Bronchial epithelial cell (primary cell): ENCODE results near the gene ZBTB12. TPM values are rescaled to one million over a fixed set of nuclear protein-coding genes. Genes with fewer than 3 reads are reported as not detected.
"Not testable (repeated sequence)": the region's sequence is repeated elsewhere in the genome, so short reads cannot be mapped to it uniquely, and the experiment has no call there.

Experiments used
- DNase-seq: peaks from one replicate; pipeline ENCODE4 v3.0.0-alpha.2; 2010; ENCODE audit warnings: low read depth
- FAIRE-seq: peaks from 2 replicates; lab custom pipeline; 2011; peaks lifted over from hg19 to GRCh38; lab: Jason Lieb, UNC
- H3K27me3 ChIP-seq: 2 replicates; pipeline ENCODE4 v1.5.1; 2011; ENCODE audit warnings: low read length; ENCODE audit not compliant: control insufficient read depth, insufficient read depth
- H3K36me3 ChIP-seq: 2 replicates; pipeline ENCODE4 v1.5.1; 2011; ENCODE audit warnings: low read length; ENCODE audit not compliant: control insufficient read depth, insufficient read depth
- H3K4me3 ChIP-seq: 2 replicates; pipeline ENCODE4 v1.5.1; 2011; ENCODE audit warnings: mild to moderate bottlenecking, low read depth, low read length, control low read depth
- CTCF ChIP-seq: IDR thresholded peaks from 2 replicates; pipeline ENCODE4 v1.5.1; 2011; ENCODE audit warnings: mild to moderate bottlenecking, moderate library complexity, low read length, control low read depth, inconsistent platforms; ENCODE audit not compliant: insufficient read depth, severe bottlenecking
- total RNA-seq: library from RNA; depleted of rRNA; stranded (reverse); fragments of >200 nt; gene quantifications from 2 replicates; pipeline ENCODE4 v1.2.1, GENCODE V29; 2014

ZBTB12 gene
- total RNA-seq, 1 donor from 2014 or later = 1.3 TPM

- FAIRE-seq (no peak), DNase-seq (no peak)
- H3K4me3 ChIP-seq = no peak overlapping the region
- no peaks in the 10 kb centered on the region for H3K27me3 ChIP-seq
- peaks cover 13% of the 10 kb centered on the region for H3K36me3 ChIP-seq
- TF ChIP-seq CTCF = no peak
Measured at GRCh38 chr6:31859923-31860322, 42.0 kb downstream of the ZBTB12 start.

GRCh38 chr6:31858707-31859106, 43.2 kb downstream of the ZBTB12 start:
- no peak for FAIRE-seq
- Histone ChIP-seq H3K36me3 (peaks cover 13% of the 10 kb centered on the region), H3K27me3 (no peaks in the 10 kb centered on the region), H3K4me3 (no peak overlapping the region)
- no peak for DNase-seq
- TF ChIP-seq CTCF = no peak

GRCh38 chr6:31857774-31858173, 44.1 kb downstream of the ZBTB12 start:
- not testable (repeated sequence) for FAIRE-seq
- H3K36me3 ChIP-seq = peaks cover 13% of the 10 kb centered on the region

GRCh38 chr6:31851980-31852718, 49.7 kb downstream of the ZBTB12 start:
- not testable (repeated sequence) for FAIRE-seq, H3K4me3 ChIP-seq, DNase-seq, H3K27me3 ChIP-seq, H3K36me3 ChIP-seq

More at GRCh38 chr6:31857774-31858173, 44.1 kb downstream of the ZBTB12 start:
- not testable (repeated sequence) for H3K4me3 ChIP-seq, H3K27me3 ChIP-seq, DNase-seq

GRCh38 chr6:31851485-31851832, 50.4 kb downstream of the ZBTB12 start:
- Histone ChIP-seq H3K4me3 (no peak overlapping the region), H3K27me3 (no peaks in the 10 kb centered on the region), H3K36me3 (no peaks in the 10 kb centered on the region)
- TF ChIP-seq CTCF = no peak
- no peak for FAIRE-seq
- DNase-seq = no peak

GRCh38 chr6:31850765-31851484, 51.0 kb downstream of the ZBTB12 start:
- TF ChIP-seq CTCF = no peak
- DNase-seq (no peak), FAIRE-seq (no peak)
- Histone ChIP-seq H3K36me3 (no peaks in the 10 kb centered on the region), H3K27me3 (no peaks in the 10 kb centered on the region), H3K4me3 (no peak overlapping the region)

Other genes with a start within 250 kb of the ZBTB12 start
- gene BAG6, start 249.4 kb downstream of the ZBTB12 start, total RNA-seq = 71.1 and 84.1 TPM in 2 replicates
- gene APOM, start 246.2 kb downstream of the ZBTB12 start, total RNA-seq = 0.26 and 0.53 TPM in 2 replicates
- 28.4 and 30.5 TPM in 2 replicates for gene C6orf47, start 241.3 kb downstream of the ZBTB12 start, total RNA-seq
- 10.0 and 10.2 TPM in 2 replicates for gene GPANK1, start 237.1 kb downstream of the ZBTB12 start, total RNA-seq
- 61.1 and 72.7 TPM in 2 replicates for gene CSNK2B, start 236.0 kb downstream of the ZBTB12 start, total RNA-seq
- gene LY6G5B, start 232.1 kb downstream of the ZBTB12 start, total RNA-seq = 1.1 and 2.3 TPM in 2 replicates
- gene LY6G5C, start 221.0 kb downstream of the ZBTB12 start, total RNA-seq = 0.13 TPM in 1 of 2 replicates, not detected in the other
- 32.9 and 66.2 TPM in 2 replicates for gene ABHD16A, start 198.8 kb downstream of the ZBTB12 start, total RNA-seq
- gene LY6G6F, start 195.2 kb downstream of the ZBTB12 start, total RNA-seq = not detected in 2 replicates
- not detected in 2 replicates for gene LY6G6D, start 186.7 kb downstream of the ZBTB12 start, total RNA-seq
- 0.38 TPM in 1 of 2 replicates, not detected in the other for gene LY6G6C, start 180.3 kb downstream of the ZBTB12 start, total RNA-seq
- under 0.01 TPM in 1 of 2 replicates, not detected in the other for gene MPIG6B, start 178.7 kb downstream of the ZBTB12 start, total RNA-seq
- 14.5 and 19.5 TPM in 2 replicates for gene DDAH2, start 172.8 kb downstream of the ZBTB12 start, total RNA-seq
- 480 and 574 TPM in 2 replicates for gene CLIC1, start 165.6 kb downstream of the ZBTB12 start, total RNA-seq
- 3.4 and 4.0 TPM in 2 replicates for gene MSH5, start 162.1 kb downstream of the ZBTB12 start, total RNA-seq
- 1.3 TPM in 2 replicates for gene SAPCD1, start 139.4 kb downstream of the ZBTB12 start, total RNA-seq
- gene VWA7, start 124.8 kb downstream of the ZBTB12 start, total RNA-seq = 0.26 and 1.4 TPM in 2 replicates
- 40.8 and 53.2 TPM in 2 replicates for gene VARS1, start 106.3 kb downstream of the ZBTB12 start, total RNA-seq
- gene LSM2, start 95.1 kb downstream of the ZBTB12 start, total RNA-seq = 28.9 and 29.2 TPM in 2 replicates
- gene HSPA1L, start 86.8 kb downstream of the ZBTB12 start, total RNA-seq = 0.53 and 1.4 TPM in 2 replicates
- 50.3 and 55.3 TPM in 2 replicates for gene HSPA1A, start 86.5 kb downstream of the ZBTB12 start, total RNA-seq
- gene HSPA1B, start 74.3 kb downstream of the ZBTB12 start, total RNA-seq = 118 and 193 TPM in 2 replicates
- gene NEU1, start 39.3 kb downstream of the ZBTB12 start, total RNA-seq = 65.8 and 70.3 TPM in 2 replicates
- gene SLC44A4, start 23.1 kb downstream of the ZBTB12 start, total RNA-seq = 1.8 and 10.5 TPM in 2 replicates
- gene EHMT2, start 4.4 kb downstream of the ZBTB12 start, total RNA-seq = 10.8 and 14.5 TPM in 2 replicates
- 0.26 and 0.53 TPM in 2 replicates for gene C2, start 25.6 kb upstream of the ZBTB12 start, total RNA-seq
- 2.4 and 2.6 TPM in 2 replicates for gene CFB, start 44.0 kb upstream of the ZBTB12 start, total RNA-seq
- gene NELFE, start 56.9 kb upstream of the ZBTB12 start, total RNA-seq = 163 and 177 TPM in 2 replicates
- 44.8 and 48.0 TPM in 2 replicates for gene SKIC2, start 57.1 kb upstream of the ZBTB12 start, total RNA-seq
- gene DXO, start 70.1 kb upstream of the ZBTB12 start, total RNA-seq = 8.4 and 12.2 TPM in 2 replicates
- gene C4A, start 80.0 kb upstream of the ZBTB12 start, total RNA-seq = 1.2 and 1.8 TPM in 2 replicates
- gene C4B, start 112.7 kb upstream of the ZBTB12 start, total RNA-seq = 1.6 and 2.6 TPM in 2 replicates
- under 0.01 TPM in 1 of 2 replicates, not detected in the other for gene CYP21A2, start 136.3 kb upstream of the ZBTB12 start, total RNA-seq
- gene TNXB, start 207.3 kb upstream of the ZBTB12 start, total RNA-seq = 1.4 and 2.4 TPM in 2 replicates
- 8.7 and 11.1 TPM in 2 replicates for gene ATF6B, start 226.2 kb upstream of the ZBTB12 start, total RNA-seq
- gene FKBPL, start 228.2 kb upstream of the ZBTB12 start, total RNA-seq = 7.4 and 8.4 TPM in 2 replicates
- gene PRRT1, start 249.9 kb upstream of the ZBTB12 start, total RNA-seq = not detected in 2 replicates